B cell (primary cell): Measurements from ENCODE around the gene UBB. TPM values are rescaled to one million over a fixed set of nuclear protein-coding genes. Genes with fewer than 3 reads are reported as not detected.
A peak's percentile ranks its signal among the peaks of the same experiment; 100 is the strongest.

Experiments
- ATAC-seq: fragments of 200-7000 bp; cut with Tn5 transposase; one replicate; pipeline ENCODE4 v1.10.0; 2021; ENCODE audit warnings: low read depth, mild to moderate bottlenecking, moderate number of reproducible peaks, moderate library complexity
- CTCF ChIA-PET: fragments of 350-600 bp; sonication (Branson Sonifier 250); formaldehyde crosslinking; loops from one replicate; lab custom pipeline; 2021; ENCODE audit warnings: antibody characterized with exemption, inconsistent platforms; lab: Charles Lee
- POLR2A ChIA-PET: fragments of 350-600 bp; sonication (Branson Sonifier 250); formaldehyde crosslinking; loops from one replicate; lab custom pipeline; 2021; ENCODE audit warnings: antibody characterized with exemption; lab: Charles Lee
- DNase-seq: peaks from one replicate; pipeline ENCODE4 v3.0.0; 2013
- H2AFZ ChIP-seq: 2 replicates; pipeline ENCODE4 v1.6.1; 2012; ENCODE audit warnings: mild to moderate bottlenecking, low read depth, low read length; ENCODE audit not compliant: insufficient read depth, poor library complexity, severe bottlenecking
- H3K27ac ChIP-seq, 2 donors: 1 replicate in 1 of 2; 2 replicates in 1 of 2; pipeline ENCODE4 v1.5.1; 2012 to 2013; ENCODE audit warnings: low read length in 2 of 2, mild to moderate bottlenecking in 2 of 2, moderate library complexity in 1 of 2
- H3K27me3 ChIP-seq, 4 experiments: fragments of 200-600 bp in 1 of 4; sonication (generic) in 1 of 4; replicated peaks in 1 of 4; 1 replicate in 2 of 4; 2 replicates in 2 of 4; pipeline versions ENCODE4 v1.6.1 to v1.7.0; 2013 to 2016; ENCODE audit warnings: low read length in 3 of 4, mild to moderate bottlenecking in 2 of 4, mixed read lengths in 1 of 4, moderate library complexity in 1 of 4; ENCODE audit not compliant: insufficient read depth in 4 of 4, control insufficient read depth in 3 of 4; ENCODE audit errors: control extremely low read depth in 1 of 4
- H3K36me3 ChIP-seq, 2 experiments: replicated peaks in 1 of 2; 1 replicate in 1 of 2; 2 replicates in 1 of 2; pipeline versions ENCODE4 v1.6.1 to v1.7.1; 2013; ENCODE audit warnings: low read length in 1 of 2; ENCODE audit not compliant: insufficient read depth in 2 of 2, control insufficient read depth in 1 of 2; ENCODE audit errors: control extremely low read depth in 1 of 2, extremely low read depth in 1 of 2
- H3K4me1 ChIP-seq, 2 donors: fragments of 200-600 bp in 1 of 2; sonication (generic) in 1 of 2; 1 replicate in 1 of 2; 2 replicates in 1 of 2; pipeline versions ENCODE4 v1.5.1 to v1.6.1; 2013 to 2017; ENCODE audit warnings: low read length in 2 of 2; ENCODE audit not compliant: control insufficient read depth in 2 of 2, insufficient read depth in 2 of 2
- H3K4me2 ChIP-seq: replicated peaks from 2 replicates; pipeline ENCODE3; 2012; ENCODE audit warnings: mild to moderate bottlenecking, low read depth, low read length; ENCODE audit not compliant: poor library complexity, severe bottlenecking
- H3K4me3 ChIP-seq, 5 experiments: fragments of 200-600 bp in 1 of 5; sonication (generic) in 1 of 5; 1 replicate in 3 of 5; 2 replicates in 2 of 5; pipeline versions ENCODE4 v1.5.1 to v1.7.0; 2011 to 2016; ENCODE audit warnings: low read length in 4 of 5, mild to moderate bottlenecking in 4 of 5, low read depth in 2 of 5, control low read depth in 1 of 5, moderate library complexity in 1 of 5; ENCODE audit not compliant: insufficient read depth in 1 of 5; ENCODE audit errors: control extremely low read depth in 1 of 5, extremely low read depth in 1 of 5
- H3K79me2 ChIP-seq: fragments of 200-600 bp; sonication (generic); one replicate; pipeline ENCODE4 v1.6.0; 2016; ENCODE audit warnings: low read length; ENCODE audit not compliant: control insufficient read depth, insufficient read depth
- H3K9ac ChIP-seq: fragments of 200-600 bp; sonication (generic); 2 replicates; pipeline ENCODE4 v1.6.1; 2017; ENCODE audit warnings: mild to moderate bottlenecking, low read length, moderate library complexity
- H3K9me3 ChIP-seq, 3 donors: one replicate each; pipeline versions ENCODE4 v1.6.1 to v1.7.1; 2013; ENCODE audit warnings: low read length in 2 of 3; ENCODE audit not compliant: control insufficient read depth in 2 of 3, insufficient read depth in 1 of 3; ENCODE audit errors: control extremely low read depth in 1 of 3
- H4K20me1 ChIP-seq: 2 replicates; pipeline ENCODE4 v1.6.0; 2012; ENCODE audit warnings: mild to moderate bottlenecking, low read length; ENCODE audit not compliant: insufficient read depth, control insufficient read depth, poor library complexity, severe bottlenecking
- H3K27ac Mint-ChIP-seq: one replicate; pipeline ENCODE4 v1.8.0; 2021; ENCODE audit warnings: mixed read lengths
- H3K27me3 Mint-ChIP-seq: one replicate; pipeline ENCODE4 v1.8.0; 2021; ENCODE audit warnings: mixed read lengths
- H3K4me1 Mint-ChIP-seq: one replicate; pipeline ENCODE4 v1.8.0; 2021; ENCODE audit warnings: mixed read lengths
- H3K4me3 Mint-ChIP-seq: one replicate; pipeline ENCODE4 v1.8.0; 2021; ENCODE audit warnings: mixed read lengths
- H3K9me3 Mint-ChIP-seq: one replicate; pipeline ENCODE4 v1.8.0; 2022; ENCODE audit warnings: mixed read lengths; ENCODE audit not compliant: insufficient read depth
- CTCF ChIP-seq: fragments of 200-600 bp; IDR thresholded peaks from one replicate; pipeline ENCODE4 v1.8.0; 2022; ENCODE audit warnings: antibody characterized with exemption, mild to moderate bottlenecking
- EZH2 ChIP-seq: IDR thresholded peaks from 2 replicates; pipeline ENCODE4 v1.6.1; 2012; ENCODE audit warnings: borderline replicate concordance, low read depth, mild to moderate bottlenecking, moderate library complexity, low read length; ENCODE audit not compliant: insufficient read depth, poor library complexity, severe bottlenecking
- WGBS: methylation state at CpG from one replicate; pipeline ENCODE4 v1.1.5; 2013; ENCODE audit warnings: missing lambda C conversion rate; ENCODE audit not compliant: insufficient coverage; 5-methylcytosine and 5-hydroxymethylcytosine counted together
- intact Hi-C: fragments of 100-400 bp; cut with micrococcal nuclease; formaldehyde crosslinking; loops from one replicate; pipeline ENCODE4 v1.10.0; 2022
- polyA plus RNA-seq: library from polyadenylated mRNA; depleted of rRNA; stranded (reverse); fragments of >200 nt; gene quantifications from 2 replicates; pipeline ENCODE4 v1.2.3, GENCODE V29; 2012
- total RNA-seq, 2 donors: library from RNA; stranded (reverse); fragments of 120-200 nt in 1 of 2; gene quantifications; 1 replicate in 1 of 2; 2 replicates in 1 of 2; pipeline versions ENCODE4 v1.2.3 to v1.2.4, GENCODE V29; 2013 to 2022

Gene UBB
- total and polyA plus RNA-seq, 2 donors (not counting 1 experiment from before 2014, with no cell fraction given) = 769 to 1,866 TPM

GRCh38 chr17:16354585-16354984 lies 26.3 kb upstream of the UBB start:
- peaks cover 15% of the 10 kb centered on the region for H3K4me1 Mint-ChIP-seq
- ATAC-seq (no peak), DNase-seq (no peak)
- H3K27me3 ChIP-seq = no peaks in the 10 kb centered on the region
- H3K36me3 ChIP-seq = no peaks in the 10 kb centered on the region
- intact Hi-C loops = loop anchor here (5.0 kb wide), 2 partner anchors 137 to 183 kb away; partner anchors contain the start of genes NCOR1 and PIGL
- H2AFZ ChIP-seq = no peak overlapping the region
- H3K9me3 ChIP-seq = no peaks in the 10 kb centered on the region
- no peaks in the 10 kb centered on the region for H3K27me3 Mint-ChIP-seq
- peaks cover 11% of the 10 kb centered on the region for H3K79me2 ChIP-seq
- no peak overlapping the region for H3K27ac ChIP-seq
- peak overlapping the region; percentile 46 for H3K4me3 Mint-ChIP-seq
- ChIA-PET POLR2A (interaction anchor here (0.6 kb wide), 1 partner anchor 81 kb away, joined by 4 read pairs; no protein-coding TSS in a partner anchor), CTCF (interaction anchor here (1.8 kb wide), 1 partner anchor 9 kb away, joined by 17 read pairs; no protein-coding TSS in a partner anchor)
- 100% methylated on average over 5 of the region's 14 CpGs for WGBS
- TF ChIP-seq CTCF (no peak), EZH2 (no peak)
- H3K4me2 ChIP-seq = no peak overlapping the region
- H3K4me1 ChIP-seq = peaks cover 8 to 16% of the 10 kb centered on the region in 2 donors
- no peaks in the 10 kb centered on the region for H3K9me3 Mint-ChIP-seq
- no peak overlapping the region for H3K27ac Mint-ChIP-seq
- no peak overlapping the region for H3K9ac ChIP-seq
- no peak overlapping the region for H3K4me3 ChIP-seq
- H4K20me1 ChIP-seq = no peaks in the 10 kb centered on the region

GRCh38 chr17:16358394-16358793 lies 22.5 kb upstream of the UBB start:
- Histone ChIP-seq H3K9ac (no peak overlapping the region), H3K36me3 (no peaks in the 10 kb centered on the region), H3K4me1 (peaks cover 0 to 5% of the 10 kb centered on the region in 2 donors), H4K20me1 (no peaks in the 10 kb centered on the region), H2AFZ (no peak overlapping the region), H3K27me3 (no peaks in the 10 kb centered on the region), H3K4me2 (no peak overlapping the region), H3K27ac (no peak overlapping the region), H3K79me2 (no peaks in the 10 kb centered on the region), H3K9me3 (no peaks in the 10 kb centered on the region), H3K4me3 (no peak overlapping the region)
- no peak overlapping the region for H3K27ac Mint-ChIP-seq
- H3K27me3 Mint-ChIP-seq = no peaks in the 10 kb centered on the region
- CTCF ChIA-PET = interaction anchor here (0.6 to 1.6 kb wide), 3 partner anchors 8 to 27 kb away, joined by 3 to 5 read pairs (median 5); no protein-coding TSS in a partner anchor
- POLR2A ChIA-PET = interaction anchor here (0.7 to 0.8 kb wide), 2 partner anchors 58 to 164 kb away, joined by 3 read pairs; no protein-coding TSS in a partner anchor
- ATAC-seq = no peak
- intact Hi-C loops = no loop called here
- TF ChIP-seq CTCF = no peak
- no peak for TF ChIP-seq EZH2
- DNase-seq = no peak
- peaks cover 5% of the 10 kb centered on the region for H3K4me1 Mint-ChIP-seq
- H3K9me3 Mint-ChIP-seq = no peaks in the 10 kb centered on the region
- H3K4me3 Mint-ChIP-seq = no peak overlapping the region
